Sigmoid colon (tissue), 7 donors: ENCODE results near the gene DDX27. TPM values are rescaled to one million over a fixed set of nuclear protein-coding genes. Genes with fewer than 3 reads are reported as not detected.
"Not testable (repeated sequence)": the region's sequence is repeated elsewhere in the genome, so short reads cannot be mapped to it uniquely, and the experiment has no call there.

Experiments
- DNase-seq: peaks from one replicate; pipeline ENCODE4 v3.0.0-alpha.2; 2019
- H3K27ac ChIP-seq, 4 donors: fragments of 200-600 bp; sonication (generic); one replicate each; pipeline ENCODE4 v1.5.1; 2016 to 2019; ENCODE audit warnings: mild to moderate bottlenecking in 1 of 4
- H3K27me3 ChIP-seq, 3 donors: fragments of 200-600 bp; sonication (generic); one replicate each; pipeline ENCODE4 v1.5.1; 2019; ENCODE audit warnings: mild to moderate bottlenecking in 1 of 3
- H3K36me3 ChIP-seq, 4 donors: fragments of 200-600 bp; sonication (generic); one replicate each; pipeline ENCODE4 v1.5.1; 2016 to 2019
- H3K4me1 ChIP-seq, 4 donors: fragments of 200-600 bp; sonication (generic); one replicate each; pipeline ENCODE4 v1.5.1; 2017 to 2019
- H3K4me3 ChIP-seq, 4 donors: fragments of 200-600 bp; sonication (generic); one replicate each; pipeline ENCODE4 v1.5.1; 2017 to 2019; ENCODE audit warnings: mild to moderate bottlenecking in 2 of 4, moderate library complexity in 1 of 4
- H3K9me3 ChIP-seq, 4 donors: fragments of 200-600 bp in 3 of 4; sonication (generic) in 3 of 4; one replicate each; pipeline versions ENCODE4 v1.5.1 to v1.6.1; 2013 to 2019
- CTCF ChIP-seq, 4 experiments: fragments of 450-650 bp in 3 of 4; fragments of 200-600 bp in 1 of 4; IDR thresholded peaks; one replicate each; pipeline ENCODE4 v1.5.1; 2016 to 2019; ENCODE audit warnings: antibody characterized with exemption in 4 of 4, mild to moderate bottlenecking in 3 of 4, moderate library complexity in 2 of 4
- EP300 ChIP-seq, 4 donors: sonication (generic); formaldehyde crosslinking; IDR thresholded peaks; one replicate each; pipeline ENCODE4 v1.6.1; 2017; ENCODE audit warnings: antibody characterized with exemption in 4 of 4
- POLR2A ChIP-seq, 2 donors: fragments of 450-650 bp; IDR thresholded peaks; one replicate each; pipeline ENCODE4 v1.6.1; 2016; ENCODE audit warnings: antibody characterized with exemption in 2 of 2, mild to moderate bottlenecking in 2 of 2, moderate library complexity in 2 of 2
- POLR2AphosphoS5 ChIP-seq, 4 donors: sonication (generic); formaldehyde crosslinking; IDR thresholded peaks; one replicate each; pipeline ENCODE4 v1.6.1; 2017; ENCODE audit warnings: antibody characterized with exemption in 4 of 4
- WGBS, 2 donors: extraction: QIAGEN DNeasy Blood & Tissue Kit; methylation state at CpG; one replicate each; pipeline ENCODE4 v1.1.7; 2013; 5-methylcytosine and 5-hydroxymethylcytosine counted together
- intact Hi-C: fragments of 100-400 bp; cut with DNase I; formaldehyde crosslinking; loops from one replicate; pipeline ENCODE4 v1.15.1; 2023
- polyA plus RNA-seq, 3 donors: library from polyadenylated mRNA; stranded (reverse); fragments of 200-250 nt; gene quantifications; one replicate each; pipeline ENCODE4 v1.2.3, GENCODE V29; 2013
- total RNA-seq, 4 donors: library from RNA; depleted of rRNA; stranded (reverse); fragments of >200 nt; gene quantifications; one replicate each; pipeline ENCODE4 v1.1.0, GENCODE V29; 2016
- donor health status: healthy with polysubstance abuse.
- donor health status: Bipolar disorder and iron deficiency.
- donor health status: healthy.

Gene DDX27
- total and polyA plus RNA-seq, 7 donors: 16.8 to 40.4 (median 27.5) TPM

- no peaks in the 10 kb centered on the region for H3K36me3 ChIP-seq
- H3K4me3 ChIP-seq: no peak overlapping the region
- DNase-seq: no peak
- peak overlapping the region in 3 of 4 donors; percentile 2 to 95 (median 90) for H3K27ac ChIP-seq
- no peaks in the 10 kb centered on the region for H3K27me3 ChIP-seq
- no peaks in the 10 kb centered on the region for H3K9me3 ChIP-seq
- H3K4me1 ChIP-seq: peaks cover 0 to 62% (median 50%) of the 10 kb centered on the region in 4 donors
- no peak for TF ChIP-seq POLR2AphosphoS5 (IDR thresholded peaks at IDR 0.05)
- TF ChIP-seq POLR2A (IDR thresholded peaks at IDR 0.05): no peak
- no peak for TF ChIP-seq CTCF (IDR thresholded peaks at IDR 0.05)
- TF ChIP-seq EP300 (IDR thresholded peaks at IDR 0.05): no peak
- WGBS, 2 donors: 50 to 70% methylated on average over 6 of the region's 6 CpGs
- intact Hi-C loops: no loop called here
Measured at GRCh38 chr20:49185071-49185761, 34.0 kb upstream of the DDX27 start.

GRCh38 chr20:49186535-49187329 lies 32.5 kb upstream of the DDX27 start:
- peak overlapping the region; percentile 90 to 98 (median 96) for H3K27ac ChIP-seq
- peaks cover 0 to 48% (median 34%) of the 10 kb centered on the region in 4 donors for H3K4me1 ChIP-seq
- peak overlapping the region; percentile 79 to 95 (median 90) for H3K4me3 ChIP-seq
- H3K9me3 ChIP-seq: no peaks in the 10 kb centered on the region
- H3K27me3 ChIP-seq: no peaks in the 10 kb centered on the region
- peak; percentile 85 for DNase-seq
- no peaks in the 10 kb centered on the region for H3K36me3 ChIP-seq
- intact Hi-C loops: loop anchor here (2.0 kb wide), 2 partner anchors 32 to 54 kb away; partner anchors contain the start of gene DDX27
- TF ChIP-seq POLR2A (IDR thresholded peaks at IDR 0.05): peak in 1 of 2 donors; percentile 12
- TF ChIP-seq EP300 (IDR thresholded peaks at IDR 0.05): no peak
- TF ChIP-seq CTCF (IDR thresholded peaks at IDR 0.05): no peak
- TF ChIP-seq POLR2AphosphoS5 (IDR thresholded peaks at IDR 0.05): peak in 3 of 4 donors; percentile 7 to 76 (median 42)
- 0 to 1% methylated on average over 19 of the region's 19 CpGs for WGBS, 2 donors

GRCh38 chr20:49187330-49187850 lies 31.8 kb upstream of the DDX27 start:
- DNase-seq: peak; percentile 70
- H3K4me3 ChIP-seq: peak overlapping the region; percentile 79 to 95 (median 90)
- no peaks in the 10 kb centered on the region for H3K9me3 ChIP-seq
- H3K27ac ChIP-seq: peak overlapping the region; percentile 90 to 98 (median 96)
- H3K4me1 ChIP-seq: peaks cover 0 to 41% (median 28%) of the 10 kb centered on the region in 4 donors
- intact Hi-C loops: loop anchor here (2.0 kb wide), 2 partner anchors 31 to 55 kb away; partner anchors contain the start of gene DDX27
- H3K36me3 ChIP-seq: no peaks in the 10 kb centered on the region
- 1% methylated on average over 29 of the region's 29 CpGs for WGBS, 2 donors
- TF ChIP-seq EP300 (IDR thresholded peaks at IDR 0.05) (no peak), CTCF (IDR thresholded peaks at IDR 0.05) (no peak), POLR2AphosphoS5 (IDR thresholded peaks at IDR 0.05) (no peak), POLR2A (IDR thresholded peaks at IDR 0.05) (no peak)
- H3K27me3 ChIP-seq: no peaks in the 10 kb centered on the region

- DNase-seq: peak; percentile 98
- Histone ChIP-seq H3K27me3 (no peaks in the 10 kb centered on the region), H3K9me3 (no peaks in the 10 kb centered on the region), H3K4me3 (peak within 1 kb of the TSS; percentile 79 to 95 (median 90)), H3K4me1 (peaks cover 0 to 36% (median 23%) of the 10 kb centered on the region in 4 donors), H3K27ac (peak within 1 kb of the TSS; percentile 90 to 98 (median 96)), H3K36me3 (no peaks in the 10 kb centered on the region)
- 1% methylated on average over 89 of the region's 89 CpGs for WGBS, 2 donors
- peak; percentile 89 to 95 (median 92) for TF ChIP-seq POLR2AphosphoS5 (IDR thresholded peaks at IDR 0.05)
- peak; percentile 31 to 69 for TF ChIP-seq POLR2A (IDR thresholded peaks at IDR 0.05)
- peak in 1 of 4 donors; percentile 42 for TF ChIP-seq EP300 (IDR thresholded peaks at IDR 0.05)
- TF ChIP-seq CTCF (IDR thresholded peaks at IDR 0.05): no peak
- intact Hi-C loops: loop anchor here (2.0 kb wide), 2 partner anchors 31 to 55 kb away; partner anchors contain the start of gene DDX27
Measured at GRCh38 chr20:49187851-49188641, 31.2 kb upstream of the DDX27 start, which contains the start of gene STAU1. Gene STAU1 (minus strand): TSS chr20:49188334. CDS start chr20:49166201, 22,133 bp downstream.

GRCh38 chr20:49192944-49193518 lies 26.2 kb upstream of the DDX27 start:
- intact Hi-C loops: not testable (repeated sequence)

More at GRCh38 chr20:49192944-49193518, 26.2 kb upstream of the DDX27 start:
- not testable (repeated sequence) for H3K36me3 ChIP-seq, H3K27me3 ChIP-seq, H3K27ac ChIP-seq, H3K9me3 ChIP-seq, DNase-seq, H3K4me3 ChIP-seq, H3K4me1 ChIP-seq
- WGBS, 2 donors: 85 to 89% methylated on average over 11 of the region's 11 CpGs
